ENCODE data around the gene NAV3. TPM values are rescaled to one million over a fixed set of nuclear protein-coding genes. Genes with fewer than 3 reads are reported as not detected.

NAV3 gene
- total RNA-seq, 1 experiment from 2014 or later = 6.8 TPM

- ChIA-PET POLR2A (ENCODE audit: unreplicated experiment) (no interaction called here), CTCF (no interaction called here)
- TF ChIP-seq CTCF (conservative IDR thresholded peaks at IDR 0.05; ENCODE audit: low read depth, low read length) (no peak), EZH2 (IDR thresholded peaks at IDR 0.05; ENCODE audit: low read length, unreplicated experiment) (no peak), EZH2phosphoT487 (IDR thresholded peaks at IDR 0.05; ENCODE audit: borderline replicate concordance, low read length) (no peak)
- Histone ChIP-seq H3K79me2 (ENCODE audit: low read length) (no peaks in the 10 kb centered on the region), H3F3A (ENCODE audit: low read length, unreplicated experiment) (no peaks in the 10 kb centered on the region), H3K4me2 (ENCODE audit: low read length) (no peak overlapping the region), H3K27me3 (ENCODE audit: low read length) (no peaks in the 10 kb centered on the region), H3K27ac (ENCODE audit: low read length) (no peak overlapping the region), H3K9ac (ENCODE audit: low read length) (no peak overlapping the region), H2AFZ (ENCODE audit: low read length) (no peak overlapping the region), H3K9me3 (ENCODE audit: low read length) (no peaks in the 10 kb centered on the region), H3K36me3 (ENCODE audit: low read depth, low read length) (no peaks in the 10 kb centered on the region), H3K4me1 (ENCODE audit: insufficient read depth, low read length) (no peaks in the 10 kb centered on the region), H3K9me2 (replicated peaks; ENCODE audit: low read length) (no peaks in the 10 kb centered on the region), H4K20me1 (ENCODE audit: low read length) (no peaks in the 10 kb centered on the region), H3K4me3 (ENCODE audit: low read length) (no peak overlapping the region)
- intact Hi-C loops (cut with micrococcal nuclease) = no loop called here
- ATAC-seq (no peak), DNase-seq (no peak)
- no TSS peak for BruUV-seq (replicated peaks)
Measured at GRCh38 chr12:78007173-78007572, 176.5 kb downstream of the NAV3 start.

GRCh38 chr12:78009031-78009430 lies 178.3 kb downstream of the NAV3 start:
- ChIA-PET CTCF (interaction anchor here (1.1 kb wide), 1 partner anchor 112 kb away, joined by 4 read pairs; no protein-coding TSS in a partner anchor), POLR2A (ENCODE audit: unreplicated experiment) (interaction anchor here (0.8 kb wide), 1 partner anchor 277 kb away, joined by 5 read pairs; no protein-coding TSS in a partner anchor)
- Histone ChIP-seq H3K27ac (ENCODE audit: low read length) (no peak overlapping the region), H3K9me3 (ENCODE audit: low read length) (no peaks in the 10 kb centered on the region), H3K9ac (ENCODE audit: low read length) (no peak overlapping the region), H3K4me3 (ENCODE audit: low read length) (no peak overlapping the region), H3F3A (ENCODE audit: low read length, unreplicated experiment) (no peaks in the 10 kb centered on the region), H3K79me2 (ENCODE audit: low read length) (no peaks in the 10 kb centered on the region), H3K4me2 (ENCODE audit: low read length) (no peak overlapping the region), H3K27me3 (ENCODE audit: low read length) (no peaks in the 10 kb centered on the region), H3K36me3 (ENCODE audit: low read depth, low read length) (no peaks in the 10 kb centered on the region), H3K4me1 (ENCODE audit: insufficient read depth, low read length) (no peaks in the 10 kb centered on the region), H3K9me2 (replicated peaks; ENCODE audit: low read length) (no peaks in the 10 kb centered on the region), H4K20me1 (ENCODE audit: low read length) (no peaks in the 10 kb centered on the region), H2AFZ (ENCODE audit: low read length) (no peak overlapping the region)
- TF ChIP-seq EZH2phosphoT487 (IDR thresholded peaks at IDR 0.05; ENCODE audit: borderline replicate concordance, low read length) = no peak
- TF ChIP-seq CTCF (conservative IDR thresholded peaks at IDR 0.05; ENCODE audit: low read depth, low read length) = no peak
- no peak for TF ChIP-seq EZH2 (IDR thresholded peaks at IDR 0.05; ENCODE audit: low read length, unreplicated experiment)
- no peak for ATAC-seq
- no TSS peak for BruUV-seq (replicated peaks)
- DNase-seq = no peak
- intact Hi-C loops (cut with micrococcal nuclease) = no loop called here

GRCh38 chr12:78018171-78018910 lies 187.6 kb downstream of the NAV3 start:
- no TSS peak for BruUV-seq (replicated peaks)
- ChIA-PET CTCF (no interaction called here), POLR2A (ENCODE audit: unreplicated experiment) (no interaction called here)
- H3K9me2 ChIP-seq (replicated peaks; ENCODE audit: low read length) = no peaks in the 10 kb centered on the region
- H3F3A ChIP-seq (ENCODE audit: low read length, unreplicated experiment) = no peaks in the 10 kb centered on the region
- DNase-seq (no peak), ATAC-seq (no peak)
- H3K4me3 ChIP-seq (ENCODE audit: low read length) = no peak overlapping the region
- no peak overlapping the region for H3K4me2 ChIP-seq (ENCODE audit: low read length)
- H4K20me1 ChIP-seq (ENCODE audit: low read length) = no peaks in the 10 kb centered on the region
- intact Hi-C loops (cut with micrococcal nuclease) = no loop called here
- H3K4me1 ChIP-seq (ENCODE audit: insufficient read depth, low read length) = no peaks in the 10 kb centered on the region
- TF ChIP-seq EZH2 (IDR thresholded peaks at IDR 0.05; ENCODE audit: low read length, unreplicated experiment) (no peak), CTCF (conservative IDR thresholded peaks at IDR 0.05; ENCODE audit: low read depth, low read length) (no peak), EZH2phosphoT487 (IDR thresholded peaks at IDR 0.05; ENCODE audit: borderline replicate concordance, low read length) (no peak)
- no peak overlapping the region for H2AFZ ChIP-seq (ENCODE audit: low read length)
- H3K79me2 ChIP-seq (ENCODE audit: low read length) = no peaks in the 10 kb centered on the region
- no peaks in the 10 kb centered on the region for H3K9me3 ChIP-seq (ENCODE audit: low read length)
- no peaks in the 10 kb centered on the region for H3K27me3 ChIP-seq (ENCODE audit: low read length)
- no peaks in the 10 kb centered on the region for H3K36me3 ChIP-seq (ENCODE audit: low read depth, low read length)
- no peak overlapping the region for H3K9ac ChIP-seq (ENCODE audit: low read length)
- H3K27ac ChIP-seq (ENCODE audit: low read length) = no peak overlapping the region

Data from PC-3 (cell line).